Stimulated activated CD4-positive, alpha-beta T cell treated with anti-CD3 and anti-CD28 coated beads, Interleukin-2, amount 100 ng/mL, for 4 hours (primary cell): ENCODE results near the gene RGS13.

ENCODE experiments used
- DNase-seq: peaks from one replicate; pipeline ENCODE4 v3.0.0-alpha.2; 2020; ENCODE audit warnings: low read depth

The RGS13 gene, protein sequence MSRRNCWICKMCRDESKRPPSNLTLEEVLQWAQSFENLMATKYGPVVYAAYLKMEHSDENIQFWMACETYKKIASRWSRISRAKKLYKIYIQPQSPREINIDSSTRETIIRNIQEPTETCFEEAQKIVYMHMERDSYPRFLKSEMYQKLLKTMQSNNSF

DNA sequence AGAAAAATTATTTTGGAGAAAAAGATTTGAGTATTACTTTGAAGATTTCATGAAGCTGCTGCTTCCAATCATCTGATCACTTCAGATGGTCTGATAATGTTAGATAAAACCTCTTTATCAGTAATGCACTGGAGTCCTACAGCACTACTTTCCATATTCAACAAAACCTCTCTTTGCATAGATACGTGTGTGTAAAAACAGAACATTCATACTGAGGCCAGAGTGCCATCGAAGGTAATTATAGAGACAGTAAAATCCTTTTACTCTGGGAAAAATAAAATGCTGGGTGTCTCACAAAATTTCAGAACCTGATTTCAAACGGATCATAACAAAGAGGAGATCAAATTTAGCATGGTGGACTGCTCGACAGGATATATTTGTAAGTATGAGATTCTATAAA is at the start of gene RGS13:
Gene RGS13, plus strand, starts transcription at position 209 of the 400 bp plus-strand sequence. CDS start 8,188 bp downstream, outside the sequence.
- DNase-seq = no peak

DNA sequence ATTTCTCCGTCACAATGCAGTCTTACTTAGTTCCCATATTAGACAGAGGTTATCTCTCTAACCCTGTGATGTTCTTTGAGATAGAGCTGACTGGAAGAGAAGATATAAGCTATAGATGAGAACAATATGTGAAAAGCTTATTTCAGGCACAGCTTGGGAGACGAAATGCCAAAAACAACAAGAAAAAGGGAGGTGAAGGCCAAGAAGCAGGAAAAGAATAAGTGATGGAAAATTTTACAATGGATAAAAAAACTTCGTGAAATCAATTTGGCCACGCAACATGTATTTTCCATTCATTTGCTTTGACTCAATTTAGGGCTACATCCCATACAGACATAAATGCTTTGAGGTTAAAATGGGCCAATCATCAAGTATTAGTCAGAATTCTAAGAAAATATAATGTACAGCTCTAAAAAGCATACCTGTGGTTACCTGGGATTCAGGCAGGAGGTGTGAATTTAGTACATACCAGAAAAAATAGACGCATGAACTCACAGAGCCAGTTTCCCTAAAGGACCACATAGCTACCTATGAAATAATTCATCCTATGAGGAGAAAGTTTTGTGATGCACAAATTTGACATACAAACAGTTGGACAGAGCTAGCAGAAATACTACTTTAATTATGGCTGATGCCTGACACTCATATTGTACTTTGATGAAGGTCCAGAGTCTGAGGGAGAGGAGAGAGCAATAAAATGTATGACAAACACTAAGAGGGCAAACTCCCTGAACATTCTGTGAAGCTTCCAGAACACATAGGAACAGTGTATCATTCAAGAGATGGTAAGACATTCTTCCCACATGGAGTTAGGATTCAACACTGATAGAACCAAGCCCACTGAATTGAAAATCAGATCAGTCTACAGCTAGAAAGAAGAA is 48.3 kb upstream of the RGS13 start:
- DNase-seq = no peak

DNA sequence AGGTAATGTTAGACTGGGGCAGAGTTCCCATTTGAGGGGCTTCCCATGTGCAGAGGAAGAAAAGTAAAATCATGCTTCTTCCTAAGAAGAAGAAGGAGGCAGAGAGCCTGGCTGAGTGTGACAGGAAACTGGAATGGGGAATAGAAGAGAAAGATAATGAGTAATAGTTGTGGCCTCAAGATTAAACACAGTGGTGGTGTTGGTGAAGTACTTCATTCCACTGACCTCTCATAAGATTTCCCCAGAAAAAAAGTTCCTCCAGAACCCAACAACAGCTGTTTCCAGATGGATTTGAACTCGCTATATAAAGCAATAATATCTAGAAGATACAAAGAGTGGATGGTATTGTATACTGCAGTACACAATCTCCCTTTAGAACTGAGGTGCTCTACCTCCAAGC is 47.4 kb upstream of the RGS13 start:
- no peak for DNase-seq

DNA sequence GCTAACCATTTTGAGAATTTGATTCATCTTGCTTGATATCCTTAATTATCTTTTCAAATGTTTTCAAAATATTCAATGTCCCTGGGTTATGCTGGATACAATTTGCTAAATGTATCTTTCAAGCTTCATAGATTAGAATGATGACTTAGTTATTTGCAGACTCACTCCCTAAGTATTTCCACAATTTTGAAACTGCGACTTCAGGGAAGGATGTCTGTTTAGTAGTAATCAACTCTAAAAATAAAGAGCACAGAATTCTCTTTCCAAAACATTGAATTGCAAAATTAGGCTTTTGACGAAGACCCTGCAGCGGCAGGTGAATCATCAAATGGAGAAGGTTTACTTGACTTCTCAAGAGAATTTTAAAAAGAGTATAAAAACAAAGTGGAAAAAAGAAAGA is 46.1 kb upstream of the RGS13 start:
- no peak for DNase-seq

DNA sequence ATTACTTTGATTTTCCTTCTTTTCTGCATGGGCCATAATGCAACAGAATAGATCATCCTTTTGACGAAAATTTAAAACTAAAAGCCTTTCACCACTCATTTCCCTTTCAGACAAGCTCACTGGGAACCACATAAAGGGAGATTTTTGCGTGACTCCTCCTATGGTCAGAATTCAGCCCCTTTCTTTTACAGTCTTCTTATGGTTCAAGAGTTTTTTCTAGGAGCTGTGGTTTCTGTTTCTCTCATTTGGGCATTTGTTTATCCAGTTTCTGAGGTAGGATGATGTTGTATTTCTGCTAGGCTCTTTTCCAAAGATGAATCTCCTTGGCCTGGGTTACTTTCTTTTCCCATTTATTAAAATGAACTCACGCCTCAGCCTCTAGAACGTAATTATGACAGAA is 43.4 kb upstream of the RGS13 start:
- no peak for DNase-seq

DNA sequence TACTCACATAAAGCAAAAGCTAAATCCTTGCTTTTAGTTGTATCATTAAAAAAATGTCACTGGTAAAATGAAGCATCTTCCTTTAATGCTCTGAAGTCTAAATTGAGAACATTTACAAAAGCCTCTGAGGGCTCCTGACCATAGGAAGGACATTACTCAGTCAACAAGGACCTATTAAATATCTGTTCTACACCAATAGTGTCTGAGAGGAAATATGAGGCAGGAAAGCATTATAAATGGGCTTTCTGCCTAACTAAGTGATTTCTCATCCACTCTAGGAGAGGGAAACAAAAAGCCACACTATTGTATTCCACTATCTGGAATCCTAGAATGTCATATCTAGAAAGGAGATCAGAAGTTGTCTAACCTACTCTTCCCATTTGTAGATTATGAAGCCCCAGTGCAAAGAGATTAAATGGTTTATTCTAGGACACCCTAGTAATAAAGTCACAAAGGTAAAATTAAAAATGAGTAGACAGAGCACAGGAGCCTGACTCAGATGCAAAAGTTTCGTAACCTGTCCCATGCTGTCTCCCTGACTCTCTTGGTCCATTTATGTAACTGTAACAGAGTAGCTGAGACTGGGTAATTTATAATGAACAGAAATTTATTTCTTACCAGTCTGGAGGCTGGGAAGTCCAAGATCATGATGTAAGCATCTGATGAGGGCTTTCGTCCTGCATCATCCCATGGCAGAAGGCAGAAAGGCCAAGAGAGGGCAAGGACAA is 42.8 kb upstream of the RGS13 start:
- no peak for DNase-seq

DNA sequence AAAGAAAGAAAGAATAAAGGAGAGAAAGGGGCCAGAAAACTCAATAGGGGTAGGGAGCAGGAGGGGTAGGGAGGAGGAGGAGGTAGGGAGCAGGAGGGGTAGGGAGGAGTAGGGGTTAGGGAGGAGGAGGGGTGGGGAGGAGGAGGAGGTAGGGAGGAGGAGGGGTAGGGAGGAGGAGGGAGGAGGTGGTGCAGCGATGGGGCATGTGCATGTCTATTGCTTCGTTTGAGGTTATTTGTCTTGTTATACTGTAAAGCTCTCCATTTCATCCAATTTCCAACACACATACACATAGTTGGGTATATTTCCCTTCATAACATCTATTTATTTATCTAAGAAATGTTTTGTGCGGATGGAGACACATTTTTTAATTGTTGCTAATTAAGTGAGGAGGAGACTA is 40.6 kb upstream of the RGS13 start:
- no peak for DNase-seq

DNA sequence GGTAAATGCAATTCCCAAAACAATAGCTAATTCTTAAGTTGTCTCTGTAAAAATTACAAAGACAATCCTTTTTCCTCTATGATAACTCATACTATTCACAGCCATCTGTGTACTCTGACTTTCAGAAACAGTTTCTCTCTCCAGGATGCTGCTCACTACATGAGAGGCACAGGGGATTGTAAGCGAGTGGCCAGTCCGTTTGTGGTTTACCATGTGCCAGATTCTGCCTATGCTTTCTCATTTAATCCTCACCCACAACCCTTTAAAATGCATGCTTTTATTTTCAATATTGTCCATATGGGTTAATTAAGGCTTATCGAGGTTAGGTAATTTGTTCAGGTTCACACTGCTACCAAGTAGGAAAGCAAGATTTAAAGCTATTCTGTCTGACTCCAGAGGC is 37.4 kb upstream of the RGS13 start:
- no peak for DNase-seq

DNA sequence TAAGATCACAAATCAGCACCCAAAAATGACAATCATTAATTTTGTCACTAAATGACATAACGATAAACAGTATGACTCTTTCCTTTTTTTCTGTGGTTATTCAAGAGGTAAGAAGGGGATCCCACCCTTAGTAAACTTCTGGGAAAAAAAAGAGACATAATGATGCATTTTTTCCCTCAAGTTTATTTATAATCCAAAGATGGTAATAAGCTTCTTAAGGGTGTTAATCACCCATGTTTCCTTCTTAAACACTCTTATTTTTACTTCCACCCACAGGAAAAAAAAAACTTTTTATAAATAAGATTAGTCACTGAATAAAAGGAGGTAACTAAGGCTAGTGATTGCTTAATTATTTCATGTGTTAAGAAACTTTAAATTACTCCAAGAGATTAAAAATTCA is 35.7 kb upstream of the RGS13 start:
- no peak for DNase-seq

DNA sequence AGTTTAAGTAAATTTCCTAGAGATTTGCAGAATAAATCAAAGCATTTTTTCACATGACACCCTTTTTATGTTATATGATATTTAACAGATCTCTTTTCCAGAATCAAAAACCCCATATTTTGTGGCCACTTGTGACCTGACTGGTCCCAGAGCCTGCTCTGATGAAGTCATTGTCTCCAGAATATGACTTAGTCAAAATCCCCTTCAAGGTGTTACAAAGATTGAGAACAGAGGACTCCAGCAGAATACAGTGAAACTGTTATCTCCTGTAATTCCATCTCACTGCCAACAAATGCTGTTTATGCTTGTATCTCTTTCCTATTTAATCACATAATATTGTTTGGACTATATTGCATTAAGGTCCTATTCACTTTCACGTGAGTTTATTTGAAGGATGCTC is 34.8 kb upstream of the RGS13 start:
- no peak for DNase-seq

DNA sequence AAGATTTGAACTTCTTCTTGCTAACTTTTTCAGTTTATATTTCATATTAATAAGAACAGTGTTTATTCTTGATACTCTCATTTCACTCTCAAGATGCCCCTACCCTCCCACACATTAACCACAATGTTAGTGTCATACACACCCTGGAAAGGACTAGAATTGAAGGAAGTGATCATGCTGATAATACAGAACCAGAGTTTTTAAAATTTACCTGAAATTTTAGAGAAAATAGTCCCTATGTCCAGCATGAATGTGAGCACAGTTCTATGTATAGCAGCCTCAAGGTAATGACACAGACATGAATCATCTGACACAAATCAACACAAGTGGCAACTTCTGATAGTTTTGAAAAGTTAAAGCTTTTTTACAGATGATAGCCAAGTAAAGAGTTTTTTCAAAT is 34.4 kb upstream of the RGS13 start:
- no peak for DNase-seq

DNA sequence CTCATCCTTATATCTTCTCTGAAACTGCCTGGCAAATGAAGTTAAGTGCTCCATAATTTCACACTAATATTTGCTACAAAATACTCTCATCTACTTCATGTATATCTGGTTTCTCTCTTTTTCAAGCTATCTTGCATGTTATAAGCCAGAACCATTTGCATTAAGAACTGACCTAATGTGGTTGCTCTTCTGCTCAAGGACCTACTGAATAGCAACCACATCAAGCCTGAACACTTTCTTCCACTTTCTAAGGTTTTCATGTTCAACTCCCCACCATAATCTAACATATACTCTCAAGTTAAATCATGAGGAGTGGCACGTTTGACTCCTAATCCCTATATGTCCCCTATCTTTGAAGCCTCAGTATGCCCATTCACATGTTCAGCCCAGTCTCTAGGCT is 33.2 kb upstream of the RGS13 start:
- DNase-seq = no peak

DNA sequence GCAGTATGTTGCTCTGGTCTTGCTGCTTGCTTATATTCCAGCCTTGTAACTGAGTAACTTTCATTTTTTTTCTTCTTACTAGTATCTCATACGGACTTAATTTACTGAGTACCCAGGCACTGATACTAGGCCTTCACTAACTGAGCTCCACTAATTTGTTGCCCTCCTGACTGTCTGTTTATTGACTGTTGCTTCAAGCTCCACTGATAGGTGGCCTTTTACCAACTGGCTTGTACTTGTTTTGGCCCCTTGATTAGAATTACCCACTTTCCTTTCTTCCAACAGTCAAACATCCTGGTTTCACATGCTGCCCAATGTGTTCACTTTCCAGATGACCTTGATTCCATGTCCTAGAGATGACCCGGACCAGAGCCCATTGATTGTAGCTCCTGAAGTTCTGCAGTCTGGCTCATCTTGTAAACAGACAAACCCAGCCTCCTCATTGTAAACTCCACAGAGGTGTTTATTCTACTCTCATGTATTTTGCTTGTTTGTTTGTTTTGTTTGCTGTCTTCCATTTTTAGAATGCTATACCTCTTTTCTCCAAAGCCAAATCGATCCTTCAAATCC is 32.6 kb upstream of the RGS13 start:
- no peak for DNase-seq

DNA sequence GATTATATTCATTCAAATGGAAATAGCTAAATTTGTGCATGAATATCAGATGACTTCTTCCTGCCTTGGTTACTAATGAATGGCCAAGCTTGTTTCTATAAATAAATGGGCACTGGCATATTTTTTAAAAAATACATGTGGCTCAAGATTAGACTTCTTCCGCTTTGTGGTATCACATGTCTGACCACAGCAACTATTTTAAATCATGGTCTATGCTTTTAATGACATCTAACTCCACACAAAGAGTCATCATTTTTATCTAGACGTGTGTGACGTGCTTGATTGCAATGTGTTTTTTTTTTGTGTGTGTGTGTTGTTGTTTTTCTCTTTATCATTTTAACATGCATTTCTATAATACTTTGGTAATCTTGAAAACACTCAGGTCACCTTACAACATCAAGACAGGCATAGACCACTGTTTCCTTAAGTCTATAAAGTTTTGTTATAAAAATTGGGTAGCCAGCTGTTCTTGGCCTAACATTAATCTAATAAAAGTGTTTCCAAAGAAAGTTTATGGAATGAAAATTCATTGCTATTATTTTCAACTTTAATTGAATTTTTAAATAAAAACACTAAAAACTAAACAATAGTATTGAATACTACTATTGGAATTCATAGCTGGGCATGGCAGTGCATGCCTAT is 30.8 kb upstream of the RGS13 start:
- no peak for DNase-seq

DNA sequence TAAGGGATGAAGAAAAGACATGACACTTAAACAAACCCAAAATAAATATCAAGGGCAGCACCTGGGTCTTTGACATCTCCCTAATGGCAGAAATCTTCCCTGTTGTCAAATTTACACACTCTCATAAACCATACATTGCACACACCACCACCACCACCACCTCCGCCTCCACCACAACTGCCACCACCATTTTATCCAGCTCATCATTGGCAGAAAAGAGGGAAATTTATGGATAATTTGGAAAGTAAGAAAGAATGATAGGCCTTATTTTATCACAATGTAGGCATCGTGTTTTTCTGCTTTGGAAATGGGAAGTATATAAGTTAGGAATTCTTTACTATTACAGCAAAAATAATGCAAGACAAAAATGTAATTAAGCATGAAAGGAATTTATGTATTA is 27.3 kb upstream of the RGS13 start:
- no peak for DNase-seq

DNA sequence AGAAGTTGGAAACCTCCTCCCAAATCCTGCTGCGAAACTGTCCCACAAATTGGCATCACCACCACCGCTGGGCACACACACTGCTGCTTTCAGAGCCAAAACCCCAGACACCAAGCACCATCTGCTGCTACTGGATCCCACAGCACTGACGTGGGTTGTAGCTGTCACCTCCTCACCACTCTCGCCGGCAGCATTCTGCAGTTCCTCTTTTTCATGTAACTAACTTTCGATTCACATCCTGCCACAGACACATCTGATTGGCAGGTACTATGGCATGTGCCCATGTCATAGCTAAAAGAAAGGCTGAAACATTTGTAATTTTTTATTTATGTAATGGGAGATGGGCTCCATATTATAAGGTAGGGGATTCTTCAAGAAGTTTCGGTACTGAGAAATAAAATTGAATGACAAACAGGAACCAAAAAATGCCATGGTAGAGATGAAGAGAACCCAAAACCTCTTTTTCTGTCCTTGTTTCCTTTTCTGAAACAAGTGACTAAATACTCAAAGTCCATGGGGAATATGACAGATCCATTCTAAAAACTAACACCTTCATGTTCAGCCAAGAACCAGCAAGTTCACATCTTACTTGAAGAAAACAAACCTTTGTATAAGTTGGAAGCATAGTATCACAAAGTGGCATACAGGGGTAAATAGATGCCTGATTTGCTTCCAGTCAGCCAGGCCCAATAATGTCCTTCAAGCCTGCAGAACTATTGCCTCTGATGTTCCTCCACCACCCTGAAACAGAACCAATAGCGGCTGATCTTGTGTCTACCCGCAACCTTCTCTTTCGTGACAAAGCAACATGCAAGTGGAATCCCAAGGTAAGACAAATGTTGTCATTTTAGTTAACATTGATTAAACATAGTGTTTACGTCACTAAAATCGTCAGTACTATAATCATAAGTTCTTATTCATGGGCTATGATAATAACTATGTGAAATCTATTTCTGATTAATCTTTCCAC is 26.6 kb upstream of the RGS13 start:
- DNase-seq = peak; percentile 25

DNA sequence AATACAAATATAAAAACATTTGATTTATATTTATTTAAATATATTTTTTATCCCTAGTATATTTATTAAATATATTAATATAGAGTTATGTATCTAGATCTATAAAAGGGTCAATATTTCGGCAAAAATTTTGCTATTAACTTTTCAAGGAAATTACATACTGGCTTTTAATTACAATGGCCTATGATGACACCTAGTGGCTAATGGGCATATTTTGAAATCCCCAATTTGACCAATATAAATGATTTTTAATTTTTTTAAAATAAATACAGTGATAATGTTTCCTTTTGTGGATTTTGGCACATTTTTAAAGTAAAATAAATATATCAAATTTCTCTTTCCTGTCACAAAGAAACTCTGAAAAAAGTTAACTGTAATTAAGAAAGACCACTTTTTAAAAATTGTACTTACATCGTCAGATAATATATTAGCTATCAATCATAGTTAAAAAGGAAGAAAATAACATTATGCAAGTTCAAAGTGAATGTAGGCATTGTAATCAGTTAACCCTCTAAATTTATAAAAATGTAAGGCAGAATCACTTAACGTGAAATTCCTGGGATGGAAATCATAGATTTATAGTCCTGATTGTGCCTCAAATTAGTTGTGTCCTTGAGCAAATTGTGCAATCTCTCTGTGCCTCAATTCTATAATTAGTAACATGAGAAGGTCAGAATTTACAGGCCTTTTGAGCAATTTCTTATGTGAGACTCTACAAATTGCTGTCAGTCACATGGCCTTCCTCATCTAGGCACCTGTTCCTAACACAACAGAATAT is 25.6 kb upstream of the RGS13 start:
- DNase-seq = no peak

DNA sequence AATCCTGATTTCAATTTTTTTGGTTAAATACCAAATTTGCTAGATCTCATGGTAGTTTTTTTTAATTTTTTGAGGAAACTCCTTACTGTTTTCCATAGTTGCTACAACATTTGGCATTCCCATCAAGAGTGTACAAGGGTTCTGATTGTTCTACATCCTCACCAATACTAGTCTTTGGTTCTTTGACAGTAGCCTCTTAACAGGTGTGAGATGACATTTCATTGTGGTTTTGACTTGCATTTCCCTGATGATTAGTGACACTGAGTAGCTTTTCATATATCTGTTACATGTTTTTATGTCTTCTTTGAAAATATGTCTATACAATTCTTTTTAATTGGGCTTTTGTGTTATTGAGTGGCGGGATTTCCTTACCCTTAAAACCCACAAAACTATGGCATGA is 20.9 kb upstream of the RGS13 start:
- no peak for DNase-seq

DNA sequence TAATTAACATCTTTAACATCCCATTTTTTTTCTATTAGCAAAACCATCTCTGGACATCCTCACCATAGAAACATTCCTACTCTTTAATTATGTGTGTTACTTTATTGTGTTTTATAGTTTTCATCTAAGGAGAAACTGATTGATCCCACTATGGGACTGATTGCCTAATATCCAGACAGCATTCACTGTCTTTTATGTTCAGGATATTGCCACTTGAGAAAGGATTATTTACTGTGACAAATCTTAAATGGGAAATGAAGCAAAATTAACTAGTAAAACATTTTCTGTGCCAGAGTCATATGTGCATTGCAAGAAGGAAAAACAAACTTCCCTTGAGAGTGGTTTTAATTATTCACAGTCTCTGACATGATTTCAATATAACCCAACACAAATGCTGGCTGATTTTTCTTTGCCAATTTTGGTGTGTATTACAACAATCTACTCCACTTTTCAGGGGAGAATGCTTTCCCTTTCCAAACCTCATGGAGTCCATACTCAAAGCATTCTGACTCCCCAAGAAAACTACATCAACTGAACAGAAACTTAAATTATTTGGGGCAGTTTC is 15.8 kb upstream of the RGS13 start:
- DNase-seq = no peak
